Smooth muscle cell (in vitro differentiated cells): ENCODE data around the gene ATRN. TPM values are rescaled to one million over a fixed set of nuclear protein-coding genes. Genes with fewer than 3 reads are reported as not detected.
A peak's percentile ranks its signal among the peaks of the same experiment; 100 is the strongest.

Experiments used
- DNase-seq: peaks from one replicate; lab custom pipeline; 2025; ENCODE audit not compliant: unreplicated experiment; lab: John Stamatoyannopoulos, UW
- H2AFZ ChIP-seq: fragments of 200-600 bp; sonication (generic); 2 replicates; pipeline ENCODE4 v1.6.0; 2016; ENCODE audit warnings: antibody characterized with exemption, low read depth, mild to moderate bottlenecking
- H3F3A ChIP-seq: fragments of 200-600 bp; sonication (generic); 2 replicates; pipeline ENCODE4 v1.6.0; 2017; ENCODE audit warnings: antibody characterized with exemption, low read depth
- H3K27ac ChIP-seq: fragments of 200-600 bp; sonication (generic); 2 replicates; pipeline ENCODE4 v1.5.1; 2016; ENCODE audit warnings: low read depth, mild to moderate bottlenecking
- H3K27me3 ChIP-seq: fragments of 200-600 bp; sonication (generic); 2 replicates; pipeline ENCODE4 v1.6.1; 2016; ENCODE audit warnings: low read depth, mild to moderate bottlenecking
- H3K36me3 ChIP-seq: fragments of 200-600 bp; sonication (generic); 2 replicates; pipeline ENCODE4 v1.5.1; 2016; ENCODE audit warnings: low read depth
- H3K4me1 ChIP-seq: fragments of 200-600 bp; sonication (generic); 2 replicates; pipeline ENCODE4 v1.5.1; 2016; ENCODE audit warnings: low read depth
- H3K4me2 ChIP-seq: fragments of 200-600 bp; sonication (generic); 2 replicates; pipeline ENCODE4 v1.6.0; 2016; ENCODE audit warnings: mild to moderate bottlenecking
- H3K4me3 ChIP-seq: fragments of 200-600 bp; sonication (generic); 2 replicates; pipeline ENCODE4 v1.5.1; 2016; ENCODE audit warnings: mild to moderate bottlenecking
- H3K79me2 ChIP-seq: fragments of 200-600 bp; sonication (generic); 2 replicates; pipeline ENCODE4 v1.6.0; 2016; ENCODE audit warnings: low read depth, mild to moderate bottlenecking
- H3K9ac ChIP-seq: fragments of 200-600 bp; sonication (generic); 2 replicates; pipeline ENCODE4 v1.6.0; 2016; ENCODE audit warnings: low read depth
- H3K9me3 ChIP-seq: fragments of 200-600 bp; sonication (generic); replicated peaks from 2 replicates; pipeline ENCODE4 v1.5.1; 2016; ENCODE audit warnings: low read depth
- H4K20me1 ChIP-seq: fragments of 200-600 bp; sonication (generic); 2 replicates; pipeline ENCODE4 v1.6.0; 2016; ENCODE audit warnings: low read depth
- WGBS: methylation state at CpG from one replicate; pipeline ENCODE4 v1.1.7; 2016; ENCODE audit warnings: low lambda C conversion rate; 5-methylcytosine and 5-hydroxymethylcytosine counted together
- polyA plus RNA-seq: library from polyadenylated mRNA; unstranded; fragments of >200 nt; fragmentation: Nextera tagmentation; extraction: Ambion mirVana; gene quantifications from 2 replicates; pipeline ENCODE4 v1.2.1, GENCODE V29; 2016
- total RNA-seq: library from RNA; depleted of rRNA; stranded (reverse); fragments of >200 nt; gene quantifications from 2 replicates; pipeline ENCODE4 v1.2.3, GENCODE V29; 2014
- TF ChIP-seq, protein P1 (sequence below): fragments of 200-600 bp; sonication (generic); IDR thresholded peaks from 2 replicates; pipeline ENCODE4 v1.5.1; 2017; ENCODE audit warnings: borderline replicate concordance, mild to moderate bottlenecking, antibody characterized with exemption; ENCODE audit not compliant: insufficient read depth, poor library complexity, severe bottlenecking

The ATRN gene
- total and polyA plus RNA-seq, 2 experiments from 2014 or later = 17.9 to 44.0 TPM

- Histone ChIP-seq H2AFZ (no peak overlapping the region), H3K9ac (no peak overlapping the region), H3K4me1 (no peaks in the 10 kb centered on the region), H3K36me3 (peaks cover 3% of the 10 kb centered on the region), H3K27ac (no peak overlapping the region), H3K27me3 (no peaks in the 10 kb centered on the region), H3K4me2 (no peak overlapping the region), H3K9me3 (no peaks in the 10 kb centered on the region), H3K79me2 (no peaks in the 10 kb centered on the region), H3F3A (no peaks in the 10 kb centered on the region), H4K20me1 (peaks cover 3% of the 10 kb centered on the region), H3K4me3 (no peak overlapping the region)
- TF ChIP-seq, protein P1, sequence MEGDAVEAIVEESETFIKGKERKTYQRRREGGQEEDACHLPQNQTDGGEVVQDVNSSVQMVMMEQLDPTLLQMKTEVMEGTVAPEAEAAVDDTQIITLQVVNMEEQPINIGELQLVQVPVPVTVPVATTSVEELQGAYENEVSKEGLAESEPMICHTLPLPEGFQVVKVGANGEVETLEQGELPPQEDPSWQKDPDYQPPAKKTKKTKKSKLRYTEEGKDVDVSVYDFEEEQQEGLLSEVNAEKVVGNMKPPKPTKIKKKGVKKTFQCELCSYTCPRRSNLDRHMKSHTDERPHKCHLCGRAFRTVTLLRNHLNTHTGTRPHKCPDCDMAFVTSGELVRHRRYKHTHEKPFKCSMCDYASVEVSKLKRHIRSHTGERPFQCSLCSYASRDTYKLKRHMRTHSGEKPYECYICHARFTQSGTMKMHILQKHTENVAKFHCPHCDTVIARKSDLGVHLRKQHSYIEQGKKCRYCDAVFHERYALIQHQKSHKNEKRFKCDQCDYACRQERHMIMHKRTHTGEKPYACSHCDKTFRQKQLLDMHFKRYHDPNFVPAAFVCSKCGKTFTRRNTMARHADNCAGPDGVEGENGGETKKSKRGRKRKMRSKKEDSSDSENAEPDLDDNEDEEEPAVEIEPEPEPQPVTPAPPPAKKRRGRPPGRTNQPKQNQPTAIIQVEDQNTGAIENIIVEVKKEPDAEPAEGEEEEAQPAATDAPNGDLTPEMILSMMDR = no peak
- WGBS = 96% methylated on average over 3 of the region's 3 CpGs
- DNase-seq = no peak
These were observed 89.3 kb downstream of the ATRN start for GRCh38 chr20:3560162-3560561.

- no peak overlapping the region for H3K9ac ChIP-seq
- H3F3A ChIP-seq = no peaks in the 10 kb centered on the region
- WGBS = 92% methylated on average over 1 of the region's 1 CpG
- H3K4me1 ChIP-seq = no peaks in the 10 kb centered on the region
- DNase-seq = no peak
- peaks cover 3% of the 10 kb centered on the region for H3K36me3 ChIP-seq
- TF ChIP-seq, protein P1 = no peak
- no peaks in the 10 kb centered on the region for H3K27me3 ChIP-seq
- no peak overlapping the region for H3K27ac ChIP-seq
- H3K9me3 ChIP-seq = no peaks in the 10 kb centered on the region
- no peak overlapping the region for H3K4me2 ChIP-seq
- no peak overlapping the region for H3K4me3 ChIP-seq
- H4K20me1 ChIP-seq = peaks cover 3% of the 10 kb centered on the region
- H2AFZ ChIP-seq = no peak overlapping the region
- H3K79me2 ChIP-seq = no peaks in the 10 kb centered on the region
These were observed 89.8 kb downstream of the ATRN start for GRCh38 chr20:3560578-3560977.

DNA sequence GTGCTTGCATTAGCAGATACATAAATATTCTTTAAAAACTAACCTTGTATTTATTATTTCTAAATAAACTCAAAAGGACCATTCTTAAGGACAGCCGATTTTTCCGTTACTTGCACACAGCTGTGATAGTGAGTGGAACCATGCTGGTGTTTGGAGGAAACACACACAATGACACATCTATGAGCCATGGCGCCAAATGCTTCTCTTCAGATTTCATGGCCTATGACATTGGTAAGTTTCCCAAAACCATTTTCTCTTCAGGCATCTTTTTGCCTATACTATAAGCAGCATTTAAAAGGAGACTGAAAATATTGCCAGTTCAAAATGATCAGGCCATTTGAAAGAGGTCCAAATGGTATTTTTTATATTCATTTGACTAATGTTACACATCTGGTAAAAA, 92.3 kb downstream of the ATRN start:
- Histone ChIP-seq H3K27me3 (no peaks in the 10 kb centered on the region), H3K27ac (no peak overlapping the region), H3K4me1 (no peaks in the 10 kb centered on the region), H2AFZ (no peak overlapping the region), H3K9ac (no peak overlapping the region), H4K20me1 (peaks cover 3% of the 10 kb centered on the region), H3K4me2 (no peak overlapping the region), H3K79me2 (no peaks in the 10 kb centered on the region), H3K9me3 (no peaks in the 10 kb centered on the region), H3F3A (no peaks in the 10 kb centered on the region), H3K4me3 (no peak overlapping the region), H3K36me3 (peaks cover 3% of the 10 kb centered on the region)
- TF ChIP-seq, protein P1 = no peak
- DNase-seq = no peak
- 88% methylated on average over 3 of the region's 3 CpGs for WGBS

- no peak overlapping the region for H3K9ac ChIP-seq
- H3K79me2 ChIP-seq = no peaks in the 10 kb centered on the region
- peaks cover 3% of the 10 kb centered on the region for H3K36me3 ChIP-seq
- no peaks in the 10 kb centered on the region for H3K9me3 ChIP-seq
- TF ChIP-seq, protein P1 = peak; percentile 66
- 67% methylated on average over 4 of the region's 4 CpGs for WGBS
- H3F3A ChIP-seq = no peaks in the 10 kb centered on the region
- peaks cover 3% of the 10 kb centered on the region for H4K20me1 ChIP-seq
- H2AFZ ChIP-seq = no peak overlapping the region
- no peak overlapping the region for H3K27ac ChIP-seq
- H3K4me1 ChIP-seq = no peaks in the 10 kb centered on the region
- DNase-seq = no peak
- no peaks in the 10 kb centered on the region for H3K27me3 ChIP-seq
- H3K4me2 ChIP-seq = no peak overlapping the region
- H3K4me3 ChIP-seq = no peak overlapping the region
These were observed 92.8 kb downstream of the ATRN start for GRCh38 chr20:3563548-3564177.
